ENCODE measurements around the gene BICDL2. TPM values are rescaled to one million over a fixed set of nuclear protein-coding genes. Genes with fewer than 3 reads are reported as not detected.
"Not testable (repeated sequence)": the region's sequence is repeated elsewhere in the genome, so short reads cannot be mapped to it uniquely, and the experiment has no call there.

The BICDL2 gene
- total and polyA plus RNA-seq, 2 donors (not counting 1 experiment from before 2014, with no cell fraction given): not detected

GRCh38 chr16:3080024-3080423 lies 43.3 kb upstream of the BICDL2 start:
- Histone ChIP-seq H3K79me2 (ENCODE audit: control insufficient read depth, insufficient read depth, low read length) (no peaks in the 10 kb centered on the region), H4K20me1 (ENCODE audit: control insufficient read depth, extremely low read depth, insufficient read depth, low read length) (no peaks in the 10 kb centered on the region), H3K4me1 (ENCODE audit: control insufficient read depth, extremely low read depth, insufficient read depth, low read length) (no peaks in the 10 kb centered on the region), H3K9me3 (ENCODE audit: control insufficient read depth, insufficient read depth, low read depth, low read length) (no peaks in the 10 kb centered on the region), H3K4me2 (ENCODE audit: extremely low read depth, insufficient read depth, low read length) (no peak overlapping the region), H3K27me3 (ENCODE audit: control insufficient read depth, insufficient read depth, low read length) (peaks cover 16% of the 10 kb centered on the region), H2AFZ (ENCODE audit: low read length) (no peak overlapping the region), H3K4me3 (replicated peaks in 1 of 4; ENCODE audit: control extremely low read depth in 1 of 4, insufficient read depth in 1 of 4, low read depth in 3 of 4, low read length in 4 of 4) (no peak overlapping the region), H3K27ac (ENCODE audit: insufficient read depth, low read length) (no peak overlapping the region), H3K9ac (ENCODE audit: insufficient read depth, low read length) (no peak overlapping the region), H3K36me3 (ENCODE audit: control insufficient read depth, insufficient read depth, low read length) (no peaks in the 10 kb centered on the region)
- no peak for TF ChIP-seq EZH2 (IDR thresholded peaks at IDR 0.05; ENCODE audit: low read length, missing control alignments)
- TF ChIP-seq CTCF (conservative IDR thresholded peaks at IDR 0.05 in 1 of 2, IDR thresholded peaks at IDR 0.05 in 1 of 2; ENCODE audit: low read depth in 1 of 2, low read length in 2 of 2): no peak
- no peak for DNase-seq (ENCODE audit: low read depth in 2 of 2)

DNA sequence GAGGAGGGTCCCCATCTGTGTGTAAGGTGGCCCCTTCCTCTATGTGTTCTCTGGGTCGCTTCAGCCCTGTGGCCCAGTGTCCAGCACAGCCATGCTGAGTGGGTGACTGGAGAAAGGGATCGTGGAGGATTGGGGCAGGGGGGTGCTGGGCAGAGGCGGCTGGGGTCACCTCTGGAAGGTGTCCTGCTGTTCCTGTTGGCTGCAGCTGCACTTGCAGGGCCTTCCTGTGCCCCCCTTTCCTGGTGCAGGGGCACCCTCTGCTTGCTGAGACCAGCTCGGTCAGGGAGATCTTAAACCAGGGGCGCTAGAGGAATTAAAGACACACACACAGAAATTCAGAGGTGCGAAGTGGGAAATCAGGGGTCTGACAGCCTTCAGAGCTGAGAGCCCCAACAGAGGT lies 39.8 kb upstream of the BICDL2 start:
- H3K4me1 ChIP-seq (ENCODE audit: control insufficient read depth, extremely low read depth, insufficient read depth, low read length): no peaks in the 10 kb centered on the region
- no peak for DNase-seq (ENCODE audit: low read depth in 2 of 2)
- no peak overlapping the region for H2AFZ ChIP-seq (ENCODE audit: low read length)
- no peaks in the 10 kb centered on the region for H4K20me1 ChIP-seq (ENCODE audit: control insufficient read depth, extremely low read depth, insufficient read depth, low read length)
- no peak overlapping the region for H3K4me2 ChIP-seq (ENCODE audit: extremely low read depth, insufficient read depth, low read length)
- no peak overlapping the region for H3K27ac ChIP-seq (ENCODE audit: insufficient read depth, low read length)
- H3K36me3 ChIP-seq (ENCODE audit: control insufficient read depth, insufficient read depth, low read length): no peaks in the 10 kb centered on the region
- no peak overlapping the region for H3K4me3 ChIP-seq (replicated peaks in 1 of 4; ENCODE audit: control extremely low read depth in 1 of 4, insufficient read depth in 1 of 4, low read depth in 3 of 4, low read length in 4 of 4)
- H3K79me2 ChIP-seq (ENCODE audit: control insufficient read depth, insufficient read depth, low read length): no peaks in the 10 kb centered on the region
- TF ChIP-seq CTCF (conservative IDR thresholded peaks at IDR 0.05 in 1 of 2, IDR thresholded peaks at IDR 0.05 in 1 of 2; ENCODE audit: low read depth in 1 of 2, low read length in 2 of 2) (no peak), EZH2 (IDR thresholded peaks at IDR 0.05; ENCODE audit: low read length, missing control alignments) (no peak)
- H3K9me3 ChIP-seq (ENCODE audit: control insufficient read depth, insufficient read depth, low read depth, low read length): no peaks in the 10 kb centered on the region
- H3K9ac ChIP-seq (ENCODE audit: insufficient read depth, low read length): no peak overlapping the region
- H3K27me3 ChIP-seq (ENCODE audit: control insufficient read depth, insufficient read depth, low read length): peaks cover 16% of the 10 kb centered on the region

DNA sequence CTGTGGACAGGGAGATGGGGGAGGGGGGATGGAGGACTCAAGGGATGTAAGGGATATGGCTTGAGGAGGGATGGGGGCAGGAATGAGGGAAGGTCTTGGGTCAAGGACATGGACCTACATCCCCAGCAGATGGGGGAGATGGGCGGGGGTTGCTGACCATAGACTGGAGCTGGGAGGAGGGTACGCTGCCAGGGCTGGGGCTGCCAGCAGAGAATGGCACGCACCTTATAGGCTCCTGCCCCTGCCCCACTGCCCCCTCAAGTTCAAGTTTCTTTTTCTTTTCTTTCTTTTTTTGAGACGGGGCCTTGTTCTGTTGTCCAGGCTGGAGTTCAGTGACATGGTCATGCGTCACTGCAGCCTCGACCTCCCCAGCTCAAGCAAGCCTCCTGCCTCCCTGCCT lies 39.2 kb upstream of the BICDL2 start:
- not testable (repeated sequence) for DNase-seq (ENCODE audit: low read depth in 2 of 2); H3K4me3 ChIP-seq (replicated peaks in 1 of 4; ENCODE audit: control extremely low read depth in 1 of 4, insufficient read depth in 1 of 4, low read depth in 3 of 4, low read length in 4 of 4); H3K4me1 ChIP-seq (ENCODE audit: control insufficient read depth, extremely low read depth, insufficient read depth, low read length); H3K27ac ChIP-seq (ENCODE audit: insufficient read depth, low read length); H3K9ac ChIP-seq (ENCODE audit: insufficient read depth, low read length); H3K79me2 ChIP-seq (ENCODE audit: control insufficient read depth, insufficient read depth, low read length); H3K4me2 ChIP-seq (ENCODE audit: extremely low read depth, insufficient read depth, low read length); H4K20me1 ChIP-seq (ENCODE audit: control insufficient read depth, extremely low read depth, insufficient read depth, low read length); H2AFZ ChIP-seq (ENCODE audit: low read length); H3K9me3 ChIP-seq (ENCODE audit: control insufficient read depth, insufficient read depth, low read depth, low read length); H3K36me3 ChIP-seq (ENCODE audit: control insufficient read depth, insufficient read depth, low read length)
- peaks cover 16% of the 10 kb centered on the region for H3K27me3 ChIP-seq (ENCODE audit: control insufficient read depth, insufficient read depth, low read length)

All from fibroblast of lung (primary cell).